GM19397 (cell line): ENCODE results near the gene H19.

ENCODE experiments used
- ATAC-seq: cut with Tn5 transposase; IDR thresholded peaks from one replicate; pipeline ENCODE4 v1.9.1; 2021; ENCODE audit warnings: mild to moderate bottlenecking, moderate library complexity; ENCODE audit not compliant: unreplicated experiment

H19 gene

GRCh38 chr11:1997755-1998154 is at the start of gene H19:
Gene H19, minus strand, starts transcription at chr11:1997842.
- no peak for ATAC-seq

GRCh38 chr11:2041963-2042362 is 44.3 kb upstream of the H19 start:
- no peak for ATAC-seq

DNA sequence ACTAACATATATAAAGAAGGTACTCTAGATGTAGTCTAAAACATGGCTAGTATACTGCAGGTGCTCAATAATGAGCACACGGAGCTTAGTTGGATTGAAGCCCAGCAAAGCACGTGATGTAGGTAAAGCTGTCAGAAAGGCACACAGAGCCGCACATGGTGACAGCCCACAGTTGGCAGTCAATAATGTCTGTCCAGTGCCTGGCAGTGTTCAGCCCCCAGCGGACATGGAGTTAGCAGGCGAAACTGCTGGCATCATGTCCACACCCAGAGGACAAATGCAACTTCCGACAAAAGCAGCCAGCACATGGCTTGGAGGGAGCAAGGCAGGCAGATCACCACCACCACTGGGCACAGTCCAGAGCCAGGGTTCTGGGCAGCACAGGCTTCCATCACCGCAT is 43.5 kb upstream of the H19 start:
- ATAC-seq, result no peak

DNA sequence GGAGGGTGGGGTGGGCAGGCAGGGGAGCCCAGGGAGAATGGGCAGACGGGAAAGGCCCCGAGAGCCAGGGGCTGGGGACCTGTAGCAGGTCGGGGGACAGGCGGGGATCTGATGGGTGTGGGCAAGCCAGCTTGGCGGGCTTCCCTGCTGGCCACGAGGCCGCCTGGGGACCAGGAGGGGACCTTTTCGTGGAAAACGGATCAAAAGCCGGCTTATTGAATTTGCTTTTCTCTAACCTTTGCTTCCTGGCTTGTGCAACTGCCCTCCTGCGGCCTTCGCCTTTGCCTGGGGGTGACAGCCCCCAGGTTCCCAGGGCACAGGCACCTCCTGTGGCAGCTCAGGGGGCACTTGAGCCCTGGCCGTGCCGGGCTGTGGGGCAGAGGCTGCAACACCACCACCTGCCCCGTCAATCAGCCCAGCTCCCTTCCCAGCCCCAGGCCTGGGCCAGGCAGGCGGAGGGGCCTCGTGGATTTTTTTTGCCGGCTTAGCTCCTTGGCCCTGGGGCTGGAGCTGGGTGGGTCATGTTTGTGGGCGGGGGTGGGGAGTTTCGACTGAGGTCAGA is 41.6 kb upstream of the H19 start:
- no peak for ATAC-seq

DNA sequence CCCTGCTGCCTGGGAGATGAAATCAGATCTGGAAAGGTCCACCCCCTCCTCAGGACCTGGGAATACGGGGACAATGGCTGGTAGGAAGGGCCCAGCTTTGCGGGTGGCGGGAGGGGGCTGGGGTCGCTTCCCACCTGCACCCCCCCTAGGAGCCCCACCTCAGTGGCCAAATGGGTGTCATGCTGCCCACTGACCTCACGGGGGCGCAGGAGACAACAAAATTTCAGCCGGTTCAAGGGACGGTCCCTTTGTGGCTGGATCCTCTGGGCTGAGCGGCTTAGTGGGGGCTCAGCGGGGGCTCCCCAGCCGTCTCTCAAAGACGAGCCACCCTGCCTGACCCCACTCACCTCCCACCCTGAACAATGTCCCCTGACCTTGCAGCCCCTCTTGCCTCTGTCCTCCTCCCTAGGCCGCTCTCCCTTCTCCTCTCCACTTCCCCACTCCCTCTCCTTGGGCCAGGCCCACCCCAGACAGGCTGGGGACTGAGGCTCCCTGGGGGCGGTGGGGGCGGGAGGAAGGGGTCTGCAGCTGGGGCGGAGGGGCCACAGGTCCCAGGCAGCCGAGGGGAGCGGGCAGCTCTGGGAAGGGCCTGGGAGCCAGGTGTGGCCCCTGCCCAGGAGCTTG is 39.3 kb upstream of the H19 start:
- no peak for ATAC-seq

DNA sequence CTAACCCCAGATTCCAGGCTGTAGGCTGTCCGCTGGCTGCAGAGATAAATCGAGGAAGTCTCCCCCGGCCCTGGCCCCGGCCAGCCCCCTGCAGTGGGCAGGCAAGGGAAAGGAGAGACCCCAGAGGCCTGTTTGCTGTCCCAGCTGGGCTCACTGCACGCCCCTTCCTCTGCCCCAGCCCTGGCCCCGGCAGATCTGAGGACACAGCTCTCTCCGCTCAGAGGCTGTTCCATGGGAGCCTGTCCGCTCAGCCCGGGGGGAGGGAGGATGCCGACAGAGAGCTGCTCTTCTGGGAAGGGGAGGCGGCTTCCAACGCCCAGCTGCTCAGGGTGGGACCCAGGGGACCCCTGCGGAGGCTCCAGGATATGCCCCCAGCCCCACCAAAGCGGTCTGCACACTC is 37.7 kb upstream of the H19 start:
- no peak for ATAC-seq

- ATAC-seq, result no peak
Measured at GRCh38 chr11:2031058-2031457, 33.4 kb upstream of the H19 start.

DNA sequence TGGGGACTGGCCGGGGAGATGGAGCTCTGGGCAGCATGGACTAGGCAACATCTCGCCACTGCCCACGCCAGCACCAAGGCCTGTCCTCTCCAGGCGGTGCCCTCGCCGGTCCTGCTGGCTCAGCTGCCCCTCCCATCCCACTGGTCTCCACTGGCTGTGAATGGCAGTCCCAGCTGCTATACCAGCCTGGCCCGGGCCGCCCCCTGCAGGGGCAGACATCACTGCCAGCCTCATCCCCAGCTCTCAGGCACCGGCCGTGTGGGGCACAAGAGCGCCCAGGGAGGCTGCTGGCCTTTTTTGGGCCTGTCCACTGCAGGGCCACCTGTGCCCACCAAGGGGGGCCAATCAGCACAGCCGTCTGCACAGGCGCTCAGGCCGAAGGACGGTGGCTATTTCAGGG is 30.1 kb upstream of the H19 start:
- no peak for ATAC-seq

DNA sequence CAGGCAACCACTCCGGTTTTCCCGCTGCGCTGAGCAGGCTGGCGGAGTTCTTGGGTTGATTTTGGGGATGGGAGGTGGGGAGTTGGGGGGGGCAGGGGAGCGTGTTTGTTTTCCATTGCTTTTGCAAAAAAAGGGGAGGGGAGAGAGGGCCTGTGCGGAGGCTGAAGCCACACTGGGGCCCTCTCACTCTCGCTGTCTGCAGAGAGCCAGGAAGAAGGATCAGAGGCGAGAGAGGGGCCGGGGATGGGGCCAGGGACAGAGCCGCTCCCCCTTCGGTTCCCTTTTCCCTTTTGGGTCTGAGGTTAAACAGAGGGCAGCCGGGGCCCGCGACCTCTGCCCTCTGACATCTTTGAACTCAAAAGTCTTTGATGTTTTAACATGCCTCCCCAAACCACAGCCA is 17.4 kb upstream of the H19 start:
- ATAC-seq, result no peak

DNA sequence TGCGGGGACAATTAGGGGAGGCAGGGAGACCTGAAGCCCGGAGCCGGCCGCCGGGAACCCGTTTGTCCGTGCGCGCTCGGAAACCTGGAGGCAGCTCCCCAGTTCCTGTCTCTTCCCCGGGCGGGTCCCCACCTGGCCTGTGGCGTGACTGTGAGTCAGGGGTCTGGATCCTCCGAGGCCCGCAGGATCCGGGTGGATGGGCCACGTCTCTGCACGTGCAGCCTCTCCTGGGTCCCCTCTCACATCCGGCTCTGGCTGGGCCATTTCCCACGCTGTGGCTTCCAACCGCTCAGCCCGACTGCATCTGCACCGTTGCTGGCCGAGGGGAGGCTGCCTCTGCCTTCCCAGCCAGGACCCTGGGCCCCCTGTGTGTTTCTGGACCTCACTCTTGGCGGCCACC is 14.8 kb upstream of the H19 start:
- ATAC-seq, result no peak

DNA sequence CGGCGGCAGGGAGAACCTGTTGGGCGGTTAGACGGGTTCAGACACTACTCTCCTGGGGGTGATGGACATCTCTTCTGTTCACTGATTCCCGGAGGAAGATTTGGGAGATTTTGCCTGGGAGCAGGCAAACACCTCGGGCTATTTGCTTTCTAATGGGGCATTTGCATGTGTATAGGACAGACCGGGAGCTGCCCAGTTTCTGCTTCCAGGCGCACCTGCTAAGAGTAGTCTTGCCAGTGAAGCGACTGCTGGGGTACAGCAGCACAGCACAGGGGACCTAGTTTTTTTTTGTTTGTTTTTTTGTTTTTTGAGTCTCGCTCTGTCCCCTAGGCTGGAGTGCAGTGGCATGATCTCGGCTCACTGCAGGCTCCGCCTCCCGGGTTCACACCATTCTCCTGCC is 6.8 kb upstream of the H19 start:
- ATAC-seq, result no peak

DNA sequence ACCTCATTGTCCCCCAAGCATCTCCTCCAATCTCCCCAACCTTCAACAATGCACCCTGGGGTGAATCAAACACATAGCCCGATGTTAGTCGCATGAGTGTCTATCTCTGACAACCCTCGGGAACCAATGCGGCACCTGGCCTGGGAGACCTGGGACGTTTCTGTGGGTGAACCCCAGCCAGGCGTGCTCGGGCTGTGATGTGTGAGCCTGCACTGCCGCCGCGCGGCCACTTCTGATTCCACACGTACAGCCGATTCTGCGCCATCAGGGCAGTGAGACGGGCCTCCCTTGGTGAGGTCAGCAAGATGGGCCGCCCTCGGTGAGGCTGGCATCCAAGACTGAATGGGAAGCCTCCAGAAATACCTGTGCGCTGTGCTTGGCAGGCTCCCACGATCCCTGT is 5.2 kb upstream of the H19 start:
- ATAC-seq, result no peak

GRCh38 chr11:2002042-2002776 is 4.6 kb upstream of the H19 start:
- no peak for ATAC-seq

- no peak for ATAC-seq
Measured at GRCh38 chr11:1998861-1999260, 1.2 kb upstream of the H19 start.

DNA sequence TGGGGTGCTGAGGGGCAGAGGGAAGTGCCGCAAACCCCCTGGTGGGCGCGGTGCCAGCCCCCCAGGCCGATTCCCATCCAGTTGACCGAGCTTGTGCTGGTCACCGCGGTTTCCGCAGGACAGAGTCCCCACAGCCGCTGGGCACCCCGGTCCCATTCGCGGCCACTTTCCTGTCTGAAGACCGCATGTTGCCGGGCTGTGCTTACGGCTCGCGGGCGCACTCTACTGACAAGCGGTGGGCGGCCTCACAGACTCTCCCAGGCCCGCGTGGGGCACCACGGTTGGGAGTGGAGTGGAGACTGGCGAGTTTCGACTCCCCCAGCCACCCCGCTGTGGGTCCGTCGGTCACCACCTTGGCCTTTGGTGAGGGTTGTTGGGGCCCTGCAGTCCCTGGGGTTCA is 648 bp upstream of the H19 start:
- ATAC-seq, result no peak

- ATAC-seq, result no peak
Measured at GRCh38 chr11:1994121-1994520, 3.5 kb downstream of the H19 start.

- no peak for ATAC-seq
Measured at GRCh38 chr11:1992111-1992510, 5.5 kb downstream of the H19 start.

DNA sequence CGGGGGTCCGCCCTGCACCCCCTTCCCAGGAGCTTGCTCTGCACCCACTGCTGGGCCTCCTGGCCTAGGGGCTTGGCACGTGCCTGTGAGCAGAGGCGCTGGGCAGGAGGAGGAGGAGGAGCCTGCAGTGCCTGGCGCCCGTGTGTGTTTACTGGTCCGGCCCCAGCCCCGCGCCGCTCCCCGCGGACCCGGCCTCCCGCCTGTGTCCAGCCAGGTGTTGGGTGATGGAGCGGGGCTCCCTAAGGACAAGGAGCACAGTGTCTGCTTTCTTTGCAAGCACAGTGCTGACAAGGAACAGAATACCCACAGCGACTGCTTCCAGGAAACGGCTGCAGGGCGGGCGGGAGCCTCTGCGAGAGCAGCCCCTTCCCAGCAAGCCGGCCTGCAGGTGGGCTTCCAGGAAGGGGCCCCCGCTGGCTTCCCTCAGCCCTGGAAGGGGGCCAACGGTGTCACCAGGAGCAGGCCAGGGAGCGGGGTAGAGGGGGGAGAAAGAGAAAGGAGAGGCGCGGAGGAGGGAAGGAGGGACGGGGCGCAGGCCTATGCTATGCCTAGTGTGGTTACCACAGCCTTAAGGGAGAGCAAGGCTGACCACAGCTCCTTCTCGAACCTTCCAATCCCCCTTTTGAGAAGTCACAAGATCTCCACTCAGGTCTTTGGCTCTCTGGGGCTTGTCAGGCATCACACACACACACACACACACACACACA is 6.6 kb downstream of the H19 start:
- no peak for ATAC-seq

- ATAC-seq, result no peak
Measured at GRCh38 chr11:1989953-1990352, 7.7 kb downstream of the H19 start.

DNA sequence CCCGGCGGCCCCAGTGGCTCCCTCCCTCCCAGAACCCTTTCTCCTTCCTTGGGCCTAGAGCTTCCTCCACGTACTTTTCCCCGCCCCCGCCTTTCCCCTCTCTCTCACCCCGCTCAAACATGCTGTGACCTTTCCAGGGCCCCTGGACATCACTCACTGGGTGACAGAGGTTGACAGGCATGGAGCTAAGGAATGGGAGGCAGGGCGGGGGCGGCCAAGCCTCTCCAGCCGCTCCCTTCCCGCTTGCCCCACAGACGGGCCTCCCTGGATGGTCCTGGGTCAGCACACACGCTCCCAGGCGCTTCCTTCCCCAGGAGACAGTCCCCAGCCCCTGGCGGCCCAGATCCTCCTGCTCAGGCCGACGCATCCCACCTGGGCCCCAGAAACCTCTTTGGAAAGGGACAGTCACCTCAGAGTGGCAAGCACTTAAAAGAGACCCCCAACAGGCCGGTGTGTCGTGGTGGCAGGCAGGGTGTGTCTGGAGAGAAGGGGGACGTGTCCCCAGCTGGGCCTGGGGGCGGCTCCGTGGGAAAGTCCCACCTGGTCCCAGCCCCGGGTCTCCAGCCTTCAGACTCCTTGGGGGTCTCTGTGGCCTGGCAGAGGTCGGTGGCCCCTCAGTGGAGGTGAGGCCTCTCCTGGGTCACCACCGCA is 8.8 kb downstream of the H19 start:
- ATAC-seq, result no peak

DNA sequence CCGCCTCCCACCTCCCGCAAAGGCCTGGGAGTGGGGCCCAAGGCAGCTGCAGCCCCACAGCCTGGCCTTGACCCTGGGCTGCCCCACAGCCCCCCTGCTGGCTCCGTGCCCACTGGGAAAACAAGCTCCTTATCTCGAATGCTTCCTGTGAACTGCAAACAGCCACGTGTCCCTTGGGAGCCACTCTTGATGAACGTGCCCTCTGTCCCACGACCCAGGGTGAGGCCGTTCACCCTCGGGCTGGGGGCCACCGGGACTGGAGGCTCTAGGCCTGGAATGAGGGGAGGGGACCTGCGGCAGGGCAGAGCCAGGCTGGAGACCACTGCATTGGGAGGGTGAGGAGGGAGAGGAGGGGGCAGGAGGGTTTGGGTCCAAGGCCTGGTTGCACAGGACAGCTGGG is 9.5 kb downstream of the H19 start:
- no peak for ATAC-seq
